GM19372 (cell line): Measurements from ENCODE around the gene TASP1.
"Not testable (repeated sequence)": the region's sequence is repeated elsewhere in the genome, so short reads cannot be mapped to it uniquely, and the experiment has no call there.

Experiments
- ATAC-seq: cut with Tn5 transposase; IDR thresholded peaks from one replicate; pipeline ENCODE4 v1.9.1; 2021; ENCODE audit warnings: mild to moderate bottlenecking, low read depth, moderate library complexity; ENCODE audit not compliant: unreplicated experiment

The TASP1 gene

GRCh38 chr20:13650474-13650873 lies 11.7 kb upstream of the TASP1 start:
- no peak for ATAC-seq

- ATAC-seq = no peak
Observed at GRCh38 chr20:13648291-13649228, 9.8 kb upstream of the TASP1 start.

GRCh38 chr20:13644010-13644409 lies 5.3 kb upstream of the TASP1 start:
- no peak for ATAC-seq

GRCh38 chr20:13639150-13639497 lies 392 bp upstream of the TASP1 start:
- no peak for ATAC-seq

GRCh38 chr20:13638162-13638495 lies 603 bp downstream of the TASP1 start:
- ATAC-seq = no peak

- ATAC-seq = no peak
Observed at GRCh38 chr20:13632431-13632830, 6.3 kb downstream of the TASP1 start.

GRCh38 chr20:13627525-13627924 lies 11.2 kb downstream of the TASP1 start:
- ATAC-seq = not testable (repeated sequence)

GRCh38 chr20:13626724-13627123 lies 12.0 kb downstream of the TASP1 start:
- no peak for ATAC-seq

GRCh38 chr20:13625304-13625979 lies 13.3 kb downstream of the TASP1 start:
- no peak for ATAC-seq

GRCh38 chr20:13619415-13619814 lies 19.3 kb downstream of the TASP1 start:
- not testable (repeated sequence) for ATAC-seq

GRCh38 chr20:13618456-13618855 lies 20.3 kb downstream of the TASP1 start:
- not testable (repeated sequence) for ATAC-seq

- not testable (repeated sequence) for ATAC-seq
Observed at GRCh38 chr20:13617585-13617984, 21.1 kb downstream of the TASP1 start.

GRCh38 chr20:13616713-13617112 lies 22.0 kb downstream of the TASP1 start:
- not testable (repeated sequence) for ATAC-seq

GRCh38 chr20:13613917-13614316 lies 24.8 kb downstream of the TASP1 start:
- no peak for ATAC-seq

GRCh38 chr20:13611611-13612125 lies 27.1 kb downstream of the TASP1 start:
- no peak for ATAC-seq

- no peak for ATAC-seq
Observed at GRCh38 chr20:13610184-13610583, 28.5 kb downstream of the TASP1 start.

- no peak for ATAC-seq
Observed at GRCh38 chr20:13608066-13608465, 30.7 kb downstream of the TASP1 start.

- not testable (repeated sequence) for ATAC-seq
Observed at GRCh38 chr20:13593423-13593822, 45.3 kb downstream of the TASP1 start.

GRCh38 chr20:13588049-13588448 lies 50.7 kb downstream of the TASP1 start:
- no peak for ATAC-seq

GRCh38 chr20:13587370-13587769 lies 51.4 kb downstream of the TASP1 start:
- ATAC-seq = no peak

- ATAC-seq = no peak
Observed at GRCh38 chr20:13586133-13586532, 52.6 kb downstream of the TASP1 start.

- ATAC-seq = no peak
Observed at GRCh38 chr20:13581451-13581850, 57.3 kb downstream of the TASP1 start.
